A549 (cell line): ENCODE measurements around the gene CDKN2A. TPM values are rescaled to one million over a fixed set of nuclear protein-coding genes. Genes with fewer than 3 reads are reported as not detected.

ENCODE experiments used
- ATAC-seq, 2 experiments: fragments of 200-7000 bp in 1 of 2; fragments of >200 bp in 1 of 2; cut with Nextera tagmentation in 1 of 2; cut with Tn5 transposase in 1 of 2; 3 replicates each; pipeline versions ENCODE4 v1.8.0 to v1.9.1; 2018 to 2020; ENCODE audit warnings: mild to moderate bottlenecking in 1 of 2, moderate library complexity in 1 of 2
- CTCF ChIA-PET: fragments of 300-600 bp; sonication (Branson Sonifier 250); formaldehyde crosslinking; extraction: SDS; loops from one replicate; lab custom pipeline; 2021; ENCODE audit warnings: antibody characterized with exemption, inconsistent platforms; lab: Yijun Ruan, JAX
- POLR2A ChIA-PET: fragments of 350-600 bp; formaldehyde crosslinking; extraction: SDS; loops from one replicate; lab custom pipeline; 2021; ENCODE audit warnings: antibody characterized with exemption, inconsistent platforms; lab: Yijun Ruan, JAX
- DNase-seq, 2 experiments: peaks; one replicate each; pipeline versions ENCODE4 v3.0.0 to v3.0.0-alpha.2; 2011 to 2016; ENCODE audit warnings: low read depth in 1 of 2, low spot score in 1 of 2
- FAIRE-seq: peaks from 2 replicates; lab custom pipeline; 2011; peaks lifted over from hg19 to GRCh38; lab: Jason Lieb, UNC
- H3K27ac ChIP-seq, 2 experiments: fragments of >200 bp; sonication (Bioruptor Twin); formaldehyde crosslinking; 3 replicates each; pipeline ENCODE4 v1.5.1; 2016 to 2017
- H3K4me1 ChIP-seq: fragments of >200 bp; sonication (Bioruptor Twin); formaldehyde crosslinking; 3 replicates; pipeline ENCODE4 v1.6.1; 2016
- H3K4me2 ChIP-seq: fragments of >200 bp; sonication (Bioruptor Twin); formaldehyde crosslinking; 3 replicates; pipeline ENCODE4 v1.6.1; 2016
- H3K4me3 ChIP-seq: fragments of >200 bp; sonication (Bioruptor Twin); formaldehyde crosslinking; 3 replicates; pipeline ENCODE4 v1.5.1; 2016
- H3K9me3 ChIP-seq: fragments of >200 bp; sonication (Bioruptor Twin); formaldehyde crosslinking; 3 replicates; pipeline ENCODE4 v1.6.1; 2016
- BHLHE40 ChIP-seq: IDR thresholded peaks from 2 replicates; pipeline ENCODE4 v1.6.1; 2012; ENCODE audit warnings: low read depth, low read length, inconsistent platforms
- CBX8 ChIP-seq: fragments of 200-600 bp; sonication (generic); IDR thresholded peaks from 2 replicates; pipeline ENCODE4 v1.6.1; 2016
- CHD2 ChIP-seq: fragments of 150-350 bp; IDR thresholded peaks from 2 replicates; pipeline ENCODE4 v1.6.1; 2014; ENCODE audit warnings: low read length; ENCODE audit not compliant: partially characterized antibody
- EHF ChIP-seq: fragments of 250-450 bp; sonication (Bioruptor Pico); IDR thresholded peaks from 2 replicates; pipeline ENCODE4 v1.5.0; 2020; ENCODE audit warnings: mild to moderate bottlenecking
- EP300 ChIP-seq, 2 experiments: fragments of >200 bp; sonication (Bioruptor Twin); formaldehyde crosslinking; IDR thresholded peaks; 2 replicates in 1 of 2; 3 replicates in 1 of 2; pipeline ENCODE4 v1.6.1; 2016 to 2017
- ESRRA ChIP-seq: fragments of 150-350 bp; IDR thresholded peaks from 2 replicates; pipeline ENCODE4 v1.6.1; 2014; ENCODE audit warnings: mild to moderate bottlenecking, low read length, borderline replicate concordance
- FOXS1 ChIP-seq: fragments of 250-450 bp; sonication (Bioruptor Pico); IDR thresholded peaks from 2 replicates; pipeline ENCODE4 v1.5.0; 2020; ENCODE audit warnings: mild to moderate bottlenecking, moderate library complexity
- HEYL ChIP-seq: fragments of 250-450 bp; sonication (Bioruptor Pico); IDR thresholded peaks from 2 replicates; pipeline ENCODE4 v1.8.0; 2021; ENCODE audit warnings: mild to moderate bottlenecking, moderate library complexity
- HOXA7 ChIP-seq: fragments of 250-450 bp; sonication (Bioruptor Pico); IDR thresholded peaks from 2 replicates; pipeline ENCODE4 v1.5.0; 2020; ENCODE audit warnings: mild to moderate bottlenecking, moderate library complexity
- MAZ ChIP-seq: fragments of 150-350 bp; IDR thresholded peaks from 2 replicates; pipeline ENCODE4 v1.6.1; 2014; ENCODE audit warnings: antibody characterized with exemption, low read depth, low read length, borderline replicate concordance
- MYC ChIP-seq: IDR thresholded peaks from 2 replicates; pipeline ENCODE4 v1.6.1; 2012; ENCODE audit warnings: mild to moderate bottlenecking, inconsistent platforms, low read length, improper control_type of control experiment, borderline replicate concordance
- NFE2L2 ChIP-seq: fragments of 150-350 bp; conservative IDR thresholded peaks from 2 replicates; pipeline ENCODE4 v1.6.1; 2014; ENCODE audit warnings: low read length
- PBX3 ChIP-seq: IDR thresholded peaks from 2 replicates; pipeline ENCODE4 v1.6.1; 2012
- PHF8 ChIP-seq: fragments of 200-600 bp; sonication (generic); IDR thresholded peaks from 2 replicates; pipeline ENCODE4 v1.6.1; 2016; ENCODE audit warnings: low read depth, mild to moderate bottlenecking, antibody characterized with exemption, moderate library complexity, borderline replicate concordance
- POLR2A ChIP-seq: IDR thresholded peaks from 2 replicates; pipeline ENCODE4 v1.6.1; 2012; ENCODE audit warnings: mild to moderate bottlenecking, low read length
- POLR2AphosphoS2 ChIP-seq: conservative IDR thresholded peaks from 2 replicates; pipeline ENCODE4 v1.6.1; 2012; ENCODE audit warnings: low read length, improper control_type of control experiment, inconsistent platforms
- RAD21 ChIP-seq, 2 experiments: fragments of >200 bp in 1 of 2; sonication (Bioruptor Twin) in 1 of 2; formaldehyde crosslinking in 1 of 2; IDR thresholded peaks in 1 of 2; conservative IDR thresholded peaks in 1 of 2; 2 replicates in 1 of 2; 3 replicates in 1 of 2; pipeline ENCODE4 v1.6.1; 2012 to 2018; ENCODE audit warnings: inconsistent platforms in 1 of 2
- RARB ChIP-seq: fragments of 250-450 bp; sonication (Bioruptor Pico); IDR thresholded peaks from 2 replicates; pipeline ENCODE4 v1.8.0; 2021; ENCODE audit warnings: mild to moderate bottlenecking, moderate library complexity
- RCOR1 ChIP-seq: fragments of 150-350 bp; IDR thresholded peaks from 2 replicates; pipeline ENCODE4 v1.6.1; 2014; ENCODE audit warnings: antibody characterized with exemption, low read length, low read depth
- REST ChIP-seq: fragments of 200-600 bp; sonication (generic); IDR thresholded peaks from 2 replicates; pipeline ENCODE4 v1.6.1; 2016; ENCODE audit warnings: antibody characterized with exemption, mild to moderate bottlenecking, moderate library complexity
- RFX5 ChIP-seq: fragments of 450-650 bp; IDR thresholded peaks from 2 replicates; pipeline ENCODE4 v1.7.1; 2014; ENCODE audit warnings: antibody characterized with exemption, mild to moderate bottlenecking, moderate library complexity
- SREBF2 ChIP-seq: fragments of 450-650 bp; IDR thresholded peaks from 2 replicates; pipeline ENCODE4 v1.6.1; 2014; ENCODE audit warnings: mild to moderate bottlenecking, moderate library complexity
- TP53 ChIP-seq: fragments of 250-450 bp; sonication (Bioruptor Pico); IDR thresholded peaks from 2 replicates; pipeline ENCODE4 v1.5.0; 2021; ENCODE audit warnings: mild to moderate bottlenecking, moderate library complexity
- ZC3H11A ChIP-seq: fragments of 450-650 bp; IDR thresholded peaks from 2 replicates; pipeline ENCODE4 v1.6.1; 2014; ENCODE audit warnings: antibody characterized with exemption, mild to moderate bottlenecking
- WGBS: methylation state at CpG from one replicate; pipeline ENCODE4 v1.1.6; 2017; ENCODE audit errors: missing lambda C conversion rate; 5-methylcytosine and 5-hydroxymethylcytosine counted together
- polyA minus RNA-seq: library from RNA; depleted of rRNA, polyadenylated mRNA; stranded (reverse); fragments of >200 nt; gene quantifications from 2 replicates; pipeline ENCODE4 v1.2.3, GENCODE V29; 2011; rRNA and poly(A)+ RNA removed
- polyA plus RNA-seq, 4 experiments: library from polyadenylated mRNA; depleted of rRNA in 3 of 4; stranded (reverse); fragments of >200 nt; fragmentation: RNase III in 1 of 4; extraction: RNeasy Plus Mini Kit Qiagen cat#74134 plus additional on column Dnase treatment in 1 of 4; gene quantifications; 2 replicates in 3 of 4; 3 replicates in 1 of 4; pipeline ENCODE4 v1.2.3, GENCODE V29; 2011 to 2017
- TF ChIP-seq, protein P1 (sequence below): IDR thresholded peaks from 2 replicates; pipeline ENCODE4 v1.6.1; 2012
- TF ChIP-seq, protein P2 (sequence below): fragments of 450-650 bp; IDR thresholded peaks from 2 replicates; pipeline ENCODE4 v1.6.1; 2014; ENCODE audit warnings: antibody characterized with exemption
- TF ChIP-seq, protein P3 (sequence below): fragments of 250-450 bp; sonication (Bioruptor Pico); IDR thresholded peaks from 2 replicates; pipeline ENCODE4 v1.5.0; 2020; ENCODE audit warnings: low read depth, mild to moderate bottlenecking, moderate library complexity

CDKN2A gene
- polyA plus RNA-seq (2011; rRNA removed) (not detected in 2 replicates), polyA plus RNA-seq (2017; fragmentation: RNase III; extraction: RNeasy Plus Mini Kit Qiagen cat#74134 plus additional on column Dnase treatment) (not detected in 3 replicates), polyA minus RNA-seq (not detected in 2 replicates)
- polyA plus RNA-seq (2012; cell fraction: cytosol; rRNA removed): not detected in 2 replicates
- polyA plus RNA-seq (2012; cell fraction: nucleus; rRNA removed): not detected in 2 replicates

DNA sequence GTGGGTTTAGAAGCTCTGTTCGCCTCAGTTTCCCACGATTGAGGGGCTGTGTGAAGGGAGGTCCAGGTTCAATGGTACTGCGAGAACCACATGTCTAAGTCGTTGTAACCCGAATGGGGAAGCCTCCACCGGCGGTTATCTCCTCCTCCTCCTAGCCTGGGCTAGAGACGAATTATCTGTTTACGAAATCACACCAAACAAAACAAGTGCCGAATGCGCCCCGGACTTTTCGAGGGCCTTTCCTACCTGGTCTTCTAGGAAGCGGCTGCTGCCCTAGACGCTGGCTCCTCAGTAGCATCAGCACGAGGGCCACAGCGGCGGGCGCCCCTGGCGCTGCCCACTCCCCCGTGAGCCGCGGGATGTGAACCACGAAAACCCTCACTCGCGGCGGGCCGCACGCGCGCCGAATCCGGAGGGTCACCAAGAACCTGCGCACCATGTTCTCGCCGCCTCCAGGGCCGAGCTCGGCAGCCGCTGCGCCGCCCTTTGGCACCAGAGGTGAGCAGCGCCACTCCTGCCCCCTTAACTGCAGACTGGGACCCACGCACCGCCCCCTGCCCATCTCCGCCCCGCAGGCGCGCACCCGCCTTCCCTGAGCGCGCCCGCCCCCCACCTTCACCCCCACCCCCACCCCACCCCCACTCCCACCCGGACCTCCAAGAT lies at the start of gene CDKN2A:
Gene CDKN2A, minus strand, starts transcription at position 500 of the 663 bp plus-strand sequence.
- TF ChIP-seq SREBF2 (no peak), ESRRA (no peak), MYC (no peak), RFX5 (no peak), FOXS1 (CRISPR knock-in tag) (no peak)
- TF ChIP-seq, protein P1, sequence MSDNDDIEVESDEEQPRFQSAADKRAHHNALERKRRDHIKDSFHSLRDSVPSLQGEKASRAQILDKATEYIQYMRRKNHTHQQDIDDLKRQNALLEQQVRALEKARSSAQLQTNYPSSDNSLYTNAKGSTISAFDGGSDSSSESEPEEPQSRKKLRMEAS: no peak
- no peak within 1 kb of the TSS for H3K4me2 ChIP-seq
- no peaks in the 10 kb centered on the region for H3K4me1 ChIP-seq
- H3K4me3 ChIP-seq: no peak within 1 kb of the TSS
- no peak for FAIRE-seq
- no peak for DNase-seq
- WGBS: no CpG with 5 or more reads among the region's 53 CpGs
- ATAC-seq: no peak
- ChIA-PET POLR2A (no interaction called here), CTCF (no interaction called here)
- H3K27ac ChIP-seq: no peak within 1 kb of the TSS
- H3K9me3 ChIP-seq: no peaks in the 10 kb centered on the region

- ATAC-seq: no peak
- TF ChIP-seq, protein P1: no peak
- TF ChIP-seq HOXA7 (CRISPR knock-in tag) (no peak), TP53 (no peak), SREBF2 (no peak), RCOR1 (no peak), REST (no peak)
- POLR2A ChIA-PET: no interaction called here
- Histone ChIP-seq H3K27ac (no peak overlapping the region), H3K9me3 (no peaks in the 10 kb centered on the region), H3K4me1 (no peaks in the 10 kb centered on the region), H3K4me3 (no peak overlapping the region), H3K4me2 (no peak overlapping the region)
- no peak for FAIRE-seq
- no CpG with 5 or more reads among the region's 3 CpGs for WGBS
- DNase-seq: no peak
- CTCF ChIA-PET: no interaction called here
Measured at GRCh38 chr9:22043928-22044327, 49.7 kb upstream of the CDKN2A start.

- no peak for ATAC-seq
- no CpG with 5 or more reads among the region's 1 CpG for WGBS
- FAIRE-seq: no peak
- CTCF ChIA-PET: no interaction called here
- H3K4me2 ChIP-seq: no peak overlapping the region
- no peak for DNase-seq
- H3K4me1 ChIP-seq: no peaks in the 10 kb centered on the region
- TF ChIP-seq CBX8 (no peak), ZC3H11A (no peak), POLR2AphosphoS2 (no peak), EP300 (IDR thresholded peaks at IDR 0.05) (no peak), POLR2A (no peak), BHLHE40 (no peak), NFE2L2 (no peak), HEYL (CRISPR knock-in tag) (no peak), RAD21 (conservative IDR thresholded peaks at IDR 0.05 in 1 of 2, IDR thresholded peaks at IDR 0.05 in 1 of 2) (no peak), CHD2 (no peak), PBX3 (no peak), MAZ (no peak), PHF8 (no peak), EHF (CRISPR knock-in tag) (no peak), RARB (CRISPR knock-in tag) (no peak)
- TF ChIP-seq, protein P2, sequence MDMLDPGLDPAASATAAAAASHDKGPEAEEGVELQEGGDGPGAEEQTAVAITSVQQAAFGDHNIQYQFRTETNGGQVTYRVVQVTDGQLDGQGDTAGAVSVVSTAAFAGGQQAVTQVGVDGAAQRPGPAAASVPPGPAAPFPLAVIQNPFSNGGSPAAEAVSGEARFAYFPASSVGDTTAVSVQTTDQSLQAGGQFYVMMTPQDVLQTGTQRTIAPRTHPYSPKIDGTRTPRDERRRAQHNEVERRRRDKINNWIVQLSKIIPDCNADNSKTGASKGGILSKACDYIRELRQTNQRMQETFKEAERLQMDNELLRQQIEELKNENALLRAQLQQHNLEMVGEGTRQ: no peak
- TF ChIP-seq, protein P3, sequence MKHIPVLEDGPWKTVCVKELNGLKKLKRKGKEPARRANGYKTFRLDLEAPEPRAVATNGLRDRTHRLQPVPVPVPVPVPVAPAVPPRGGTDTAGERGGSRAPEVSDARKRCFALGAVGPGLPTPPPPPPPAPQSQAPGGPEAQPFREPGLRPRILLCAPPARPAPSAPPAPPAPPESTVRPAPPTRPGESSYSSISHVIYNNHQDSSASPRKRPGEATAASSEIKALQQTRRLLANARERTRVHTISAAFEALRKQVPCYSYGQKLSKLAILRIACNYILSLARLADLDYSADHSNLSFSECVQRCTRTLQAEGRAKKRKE: no peak
- TF ChIP-seq, all 56 proteins: peak for 0
- Histone ChIP-seq H3K4me3 (no peak overlapping the region), H3K27ac (no peak overlapping the region), H3K9me3 (no peaks in the 10 kb centered on the region)
- POLR2A ChIA-PET: no interaction called here
Measured at GRCh38 chr9:22041775-22042174, 47.6 kb upstream of the CDKN2A start.
